Eye (tissue), 1 donor: ENCODE measurements around the gene ZRANB2.

Experiments
- DNase-seq: peaks from one replicate; pipeline ENCODE4 v3.0.0-alpha.2; 2015

The ZRANB2 gene

GRCh38 chr1:71026093-71026492, 54.7 kb downstream of the ZRANB2 start:
- DNase-seq = no peak

GRCh38 chr1:71023515-71023914, 57.3 kb downstream of the ZRANB2 start:
- DNase-seq = no peak

GRCh38 chr1:71019233-71019969, 61.4 kb downstream of the ZRANB2 start:
- DNase-seq = peak; percentile 39

GRCh38 chr1:71018791-71019190, 62.0 kb downstream of the ZRANB2 start:
- DNase-seq = no peak

GRCh38 chr1:71015745-71016144, 65.1 kb downstream of the ZRANB2 start:
- no peak for DNase-seq

GRCh38 chr1:71014178-71014579, 66.7 kb downstream of the ZRANB2 start:
- no peak for DNase-seq
